SK-N-MC (cell line): Measurements from ENCODE around the gene ZNF775.

Experiments
- EZH2 ChIP-seq: fragments of 200-600 bp; sonication (generic); IDR thresholded peaks from one replicate; pipeline ENCODE4 v1.6.1; 2017; ENCODE audit warnings: antibody characterized with exemption
- POLR2AphosphoS5 ChIP-seq: IDR thresholded peaks from 2 replicates; pipeline ENCODE4 v1.6.1; 2012; ENCODE audit warnings: mild to moderate bottlenecking, low read depth, low read length, borderline replicate concordance

- TF ChIP-seq POLR2AphosphoS5 (no peak), EZH2 (no peak)
These were observed 19.3 kb upstream of the ZNF775 start for GRCh38 chr7:150359622-150360362.
